ENCODE data around the gene RAMACL. TPM values are rescaled to one million over a fixed set of nuclear protein-coding genes. Genes with fewer than 3 reads are reported as not detected.

The RAMACL gene
- total RNA-seq, 1 experiment from 2014 or later = 0.28 TPM

GRCh38 chr6:166542580-166542912 lies 43.9 kb downstream of the RAMACL start:
- H3K27ac Mint-ChIP-seq = no peak overlapping the region; a peak in 2 of 7 replicates
- DNase-seq = peak; percentile 71

More at GRCh38 chr6:166542580-166542912, 43.9 kb downstream of the RAMACL start:
- Histone ChIP-seq H2BK5ac (ENCODE audit: insufficient read length, low read length) (no peak overlapping the region), H3K23me2 (ENCODE audit: insufficient read length, low read depth, low read length, poor library complexity, severe bottlenecking) (no peaks in the 10 kb centered on the region), H3K9ac (ENCODE audit: extremely low read depth, insufficient read length, low read length) (no peak overlapping the region), H4K91ac (ENCODE audit: insufficient read length, low read depth, low read length) (no peak overlapping the region), H3K4me2 (ENCODE audit: insufficient read depth, insufficient read length, low read length) (no peak overlapping the region), H4K5ac (ENCODE audit: insufficient read length, low read depth, low read length) (no peak overlapping the region), H3K18ac (ENCODE audit: insufficient read length, low read depth, low read length) (no peak overlapping the region), H3K56ac (ENCODE audit: insufficient read length, low read depth, low read length) (no peak overlapping the region), H2BK120ac (ENCODE audit: low read depth, low read length, poor library complexity, severe bottlenecking) (no peak overlapping the region), H4K8ac (replicated peaks; ENCODE audit: insufficient read length, low read depth, low read length) (no peak overlapping the region), H3K14ac (ENCODE audit: insufficient read depth, low read length) (no peak overlapping the region), H3K27ac (ENCODE audit: insufficient read length, low read depth, low read length) (no peak overlapping the region), H3T11ph (ENCODE audit: low read length) (no peak overlapping the region), H3K79me1 (ENCODE audit: insufficient read depth, low read depth, low read length, poor library complexity, severe bottlenecking) (no peaks in the 10 kb centered on the region), H3K9me3 (ENCODE audit: control insufficient read depth, low read depth, low read length) (no peaks in the 10 kb centered on the region), H3K27me3 (ENCODE audit: insufficient read depth, low read length) (no peaks in the 10 kb centered on the region), H4K20me1 (ENCODE audit: control insufficient read depth, insufficient read depth, insufficient read length) (no peaks in the 10 kb centered on the region), H2BK20ac (ENCODE audit: low read depth, low read length, poor library complexity, severe bottlenecking) (no peak overlapping the region), H3K4ac (ENCODE audit: low read depth, low read length) (no peak overlapping the region), H2BK15ac (ENCODE audit: low read depth, low read length) (no peak overlapping the region), H2AK5ac (ENCODE audit: insufficient read length, low read length) (no peak overlapping the region), H3K4me1 (ENCODE audit: insufficient read depth, low read length) (peaks cover 10% of the 10 kb centered on the region), H2BK12ac (ENCODE audit: insufficient read length, low read depth, low read length) (no peak overlapping the region), H3K23ac (ENCODE audit: insufficient read length, low read depth, low read length) (no peak overlapping the region), H3K79me2 (ENCODE audit: insufficient read depth, low read length) (no peaks in the 10 kb centered on the region; the same call in 1 of the 2 replicates), H2AFZ (ENCODE audit: low read length) (no peak overlapping the region)
- H3K9me3 Mint-ChIP-seq = no peaks in the 10 kb centered on the region
- no peaks in the 10 kb centered on the region; the same call in none of the 2 replicates for H3K27me3 Mint-ChIP-seq (ENCODE audit: low read depth)
- H3K4me1 Mint-ChIP-seq = peaks cover 38 to 43% of the 10 kb centered on the region in 2 experiments
- H3K36me3 Mint-ChIP-seq (ENCODE audit: insufficient read depth in 1 of 3, low read depth in 3 of 3) = peaks cover 0 to 2% (median 0%) of the 10 kb centered on the region in 3 experiments; a peak in 1 of 7 replicates
- no peak for TF ChIP-seq CTCF (conservative IDR thresholded peaks at IDR 0.05)
- H3K4me3 Mint-ChIP-seq = no peak overlapping the region
- whole genome bisulfite sequencing (ENCODE audit: extremely low coverage, insufficient read length, low lambda C conversion rate) = no CpG with 5 or more reads among the region's 4 CpGs

Data from H9 (cell line).